IPS-NIHi11 (cell line): ENCODE measurements around the gene SIX3.

Experiments
- DNase-seq: peaks from one replicate; pipeline ENCODE4 v3.0.0; 2012; ENCODE audit warnings: mixed read lengths, low spot score

The SIX3 gene

GRCh38 chr2:44957656-44958327, 16.3 kb downstream of the SIX3 start:
- DNase-seq, result no peak

GRCh38 chr2:44959855-44960254, 18.4 kb downstream of the SIX3 start:
- no peak for DNase-seq

GRCh38 chr2:44960871-44961270, 19.4 kb downstream of the SIX3 start:
- no peak for DNase-seq

- no peak for DNase-seq
Measured at GRCh38 chr2:44962176-44962695, 20.7 kb downstream of the SIX3 start.

GRCh38 chr2:44964752-44965236, 23.3 kb downstream of the SIX3 start:
- peak; percentile 81 for DNase-seq

GRCh38 chr2:44965684-44966083, 24.2 kb downstream of the SIX3 start:
- DNase-seq, result no peak

GRCh38 chr2:44967056-44967455, 25.6 kb downstream of the SIX3 start:
- DNase-seq, result no peak

- DNase-seq, result no peak
Measured at GRCh38 chr2:44967727-44968432, 26.4 kb downstream of the SIX3 start.

GRCh38 chr2:44969936-44970335, 28.4 kb downstream of the SIX3 start:
- DNase-seq, result no peak

GRCh38 chr2:44970846-44971450, 29.4 kb downstream of the SIX3 start:
- no peak for DNase-seq

GRCh38 chr2:44972771-44973535, 31.5 kb downstream of the SIX3 start:
- DNase-seq, result no peak

- DNase-seq, result peak; percentile 70
Measured at GRCh38 chr2:44974064-44974715, 32.7 kb downstream of the SIX3 start.

GRCh38 chr2:44975571-44976450, 34.3 kb downstream of the SIX3 start:
- no peak for DNase-seq

- no peak for DNase-seq
Measured at GRCh38 chr2:44979581-44979980, 38.1 kb downstream of the SIX3 start.

- DNase-seq, result no peak
Measured at GRCh38 chr2:44980751-44981713, 39.5 kb downstream of the SIX3 start.

- peak; percentile 83 for DNase-seq
Measured at GRCh38 chr2:44981714-44982108, 40.2 kb downstream of the SIX3 start.

GRCh38 chr2:44983836-44984604, 42.5 kb downstream of the SIX3 start:
- no peak for DNase-seq

GRCh38 chr2:44989176-44989575, 47.7 kb downstream of the SIX3 start:
- DNase-seq, result no peak

GRCh38 chr2:44994377-44994776, 52.9 kb downstream of the SIX3 start:
- DNase-seq, result no peak
